Liver (tissue), 3 donors: ENCODE data around the gene ARID3C.

Experiments
- EGR1 ChIP-seq, 2 donors: IDR thresholded peaks; 2 replicates each; pipeline ENCODE4 v1.6.1; 2016 to 2018; ENCODE audit warnings: antibody characterized with exemption in 2 of 2, low read depth in 2 of 2
- GABPA ChIP-seq, 2 donors: IDR thresholded peaks in 1 of 2; conservative IDR thresholded peaks in 1 of 2; 2 replicates each; pipeline ENCODE4 v1.6.1; 2016; ENCODE audit warnings: antibody characterized with exemption in 2 of 2, mild to moderate bottlenecking in 1 of 2, moderate library complexity in 1 of 2
- RXRA ChIP-seq, 2 donors: IDR thresholded peaks; 2 replicates each; pipeline ENCODE4 v1.6.1; 2017 to 2018; ENCODE audit warnings: antibody characterized with exemption in 2 of 2, mild to moderate bottlenecking in 1 of 2
- TAF1 ChIP-seq: conservative IDR thresholded peaks from 2 replicates; pipeline ENCODE4 v1.6.1; 2016; ENCODE audit warnings: antibody characterized with exemption, mild to moderate bottlenecking
- TF ChIP-seq, protein P1 (sequence below): IDR thresholded peaks from 2 replicates; pipeline ENCODE4 v1.6.1; 2016; ENCODE audit warnings: antibody characterized with exemption, mild to moderate bottlenecking
- TF ChIP-seq, protein P2 (sequence below): fragments of 150-350 bp; IDR thresholded peaks from 2 replicates; pipeline ENCODE4 v1.5.1; 2017; ENCODE audit warnings: improper control_type of control experiment, low read depth, low read length; ENCODE audit not compliant: missing input control
- TF ChIP-seq, protein P3 (sequence below): IDR thresholded peaks from 2 replicates; pipeline ENCODE4 v1.6.1; 2016; ENCODE audit warnings: antibody characterized with exemption
- donor health status: healthy.
- donor health status: healthy.

DNA sequence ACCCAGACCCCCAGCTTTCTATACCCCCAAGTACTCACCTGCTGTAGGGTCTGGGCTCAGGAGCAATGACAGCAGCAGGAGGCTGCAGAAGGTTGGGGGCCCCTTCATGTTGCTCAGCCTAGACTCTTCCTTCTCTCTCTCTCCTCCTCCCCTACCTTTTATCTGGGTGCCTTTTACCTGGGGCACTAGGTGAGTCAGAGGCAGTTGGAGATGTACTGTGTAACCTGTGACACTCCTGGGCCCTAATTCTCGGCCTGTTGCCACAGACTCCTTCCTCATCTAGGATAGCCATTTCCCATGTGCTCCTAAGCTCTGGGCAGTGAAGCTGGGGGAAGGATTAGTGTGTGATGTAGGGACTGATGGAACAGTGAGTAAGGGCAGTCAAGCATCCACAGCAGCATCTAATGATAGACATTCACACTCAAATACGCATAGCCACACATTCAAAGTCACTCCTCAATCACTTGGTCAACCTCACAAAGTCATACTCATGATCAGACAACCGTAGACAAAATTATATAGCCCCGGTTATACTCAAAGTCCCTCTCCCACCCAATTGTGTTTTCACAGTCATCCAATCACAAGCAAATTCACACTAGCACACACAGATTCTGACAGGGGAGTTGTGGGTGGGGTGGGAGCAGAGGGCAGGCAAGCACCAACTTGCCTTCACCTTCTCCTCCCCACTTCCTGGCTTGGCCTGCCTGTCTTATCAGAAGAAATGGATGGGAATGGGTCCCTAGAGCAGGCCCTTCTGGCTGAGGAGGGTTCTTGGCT is 33.8 kb upstream of the ARID3C start, which contains the start of gene CCL27:
- TF ChIP-seq GABPA (IDR thresholded peaks at IDR 0.05 in 1 of 2, conservative IDR thresholded peaks at IDR 0.05 in 1 of 2) (no peak), RXRA (IDR thresholded peaks at IDR 0.05) (no peak), EGR1 (IDR thresholded peaks at IDR 0.05; ENCODE audit: low read depth in 2 of 2) (no peak), TAF1 (no peak)
- TF ChIP-seq, protein P1, sequence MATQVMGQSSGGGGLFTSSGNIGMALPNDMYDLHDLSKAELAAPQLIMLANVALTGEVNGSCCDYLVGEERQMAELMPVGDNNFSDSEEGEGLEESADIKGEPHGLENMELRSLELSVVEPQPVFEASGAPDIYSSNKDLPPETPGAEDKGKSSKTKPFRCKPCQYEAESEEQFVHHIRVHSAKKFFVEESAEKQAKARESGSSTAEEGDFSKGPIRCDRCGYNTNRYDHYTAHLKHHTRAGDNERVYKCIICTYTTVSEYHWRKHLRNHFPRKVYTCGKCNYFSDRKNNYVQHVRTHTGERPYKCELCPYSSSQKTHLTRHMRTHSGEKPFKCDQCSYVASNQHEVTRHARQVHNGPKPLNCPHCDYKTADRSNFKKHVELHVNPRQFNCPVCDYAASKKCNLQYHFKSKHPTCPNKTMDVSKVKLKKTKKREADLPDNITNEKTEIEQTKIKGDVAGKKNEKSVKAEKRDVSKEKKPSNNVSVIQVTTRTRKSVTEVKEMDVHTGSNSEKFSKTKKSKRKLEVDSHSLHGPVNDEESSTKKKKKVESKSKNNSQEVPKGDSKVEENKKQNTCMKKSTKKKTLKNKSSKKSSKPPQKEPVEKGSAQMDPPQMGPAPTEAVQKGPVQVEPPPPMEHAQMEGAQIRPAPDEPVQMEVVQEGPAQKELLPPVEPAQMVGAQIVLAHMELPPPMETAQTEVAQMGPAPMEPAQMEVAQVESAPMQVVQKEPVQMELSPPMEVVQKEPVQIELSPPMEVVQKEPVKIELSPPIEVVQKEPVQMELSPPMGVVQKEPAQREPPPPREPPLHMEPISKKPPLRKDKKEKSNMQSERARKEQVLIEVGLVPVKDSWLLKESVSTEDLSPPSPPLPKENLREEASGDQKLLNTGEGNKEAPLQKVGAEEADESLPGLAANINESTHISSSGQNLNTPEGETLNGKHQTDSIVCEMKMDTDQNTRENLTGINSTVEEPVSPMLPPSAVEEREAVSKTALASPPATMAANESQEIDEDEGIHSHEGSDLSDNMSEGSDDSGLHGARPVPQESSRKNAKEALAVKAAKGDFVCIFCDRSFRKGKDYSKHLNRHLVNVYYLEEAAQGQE: no peak
- TF ChIP-seq, protein P2, sequence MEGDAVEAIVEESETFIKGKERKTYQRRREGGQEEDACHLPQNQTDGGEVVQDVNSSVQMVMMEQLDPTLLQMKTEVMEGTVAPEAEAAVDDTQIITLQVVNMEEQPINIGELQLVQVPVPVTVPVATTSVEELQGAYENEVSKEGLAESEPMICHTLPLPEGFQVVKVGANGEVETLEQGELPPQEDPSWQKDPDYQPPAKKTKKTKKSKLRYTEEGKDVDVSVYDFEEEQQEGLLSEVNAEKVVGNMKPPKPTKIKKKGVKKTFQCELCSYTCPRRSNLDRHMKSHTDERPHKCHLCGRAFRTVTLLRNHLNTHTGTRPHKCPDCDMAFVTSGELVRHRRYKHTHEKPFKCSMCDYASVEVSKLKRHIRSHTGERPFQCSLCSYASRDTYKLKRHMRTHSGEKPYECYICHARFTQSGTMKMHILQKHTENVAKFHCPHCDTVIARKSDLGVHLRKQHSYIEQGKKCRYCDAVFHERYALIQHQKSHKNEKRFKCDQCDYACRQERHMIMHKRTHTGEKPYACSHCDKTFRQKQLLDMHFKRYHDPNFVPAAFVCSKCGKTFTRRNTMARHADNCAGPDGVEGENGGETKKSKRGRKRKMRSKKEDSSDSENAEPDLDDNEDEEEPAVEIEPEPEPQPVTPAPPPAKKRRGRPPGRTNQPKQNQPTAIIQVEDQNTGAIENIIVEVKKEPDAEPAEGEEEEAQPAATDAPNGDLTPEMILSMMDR: no peak
- TF ChIP-seq, protein P3, sequence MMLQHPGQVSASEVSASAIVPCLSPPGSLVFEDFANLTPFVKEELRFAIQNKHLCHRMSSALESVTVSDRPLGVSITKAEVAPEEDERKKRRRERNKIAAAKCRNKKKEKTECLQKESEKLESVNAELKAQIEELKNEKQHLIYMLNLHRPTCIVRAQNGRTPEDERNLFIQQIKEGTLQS: no peak
